Upper lobe of right lung (tissue), 1 donor: ENCODE measurements around the gene NT5C. TPM values are rescaled to one million over a fixed set of nuclear protein-coding genes. Genes with fewer than 3 reads are reported as not detected.

ENCODE experiments used
- ATAC-seq: fragments of 200-7000 bp; cut with Tn5 transposase; one replicate; pipeline ENCODE4 v1.9.1; 2020; ENCODE audit warnings: mild to moderate bottlenecking, moderate library complexity
- DNase-seq: peaks from one replicate; pipeline ENCODE4 v3.0.0-alpha.2; 2020
- H3K27ac ChIP-seq: fragments of 200-600 bp; one replicate; pipeline ENCODE4 v1.8.0; 2022
- H3K27me3 ChIP-seq: fragments of 200-600 bp; one replicate; pipeline ENCODE4 v1.8.0; 2022; ENCODE audit warnings: mild to moderate bottlenecking
- H3K36me3 ChIP-seq: fragments of 200-600 bp; one replicate; pipeline ENCODE4 v1.8.0; 2022
- H3K4me1 ChIP-seq: fragments of 200-600 bp; one replicate; pipeline ENCODE4 v1.8.0; 2022
- H3K4me3 ChIP-seq: fragments of 200-600 bp; one replicate; pipeline ENCODE4 v1.8.0; 2022; ENCODE audit warnings: mild to moderate bottlenecking
- H3K9me3 ChIP-seq: fragments of 200-600 bp; one replicate; pipeline ENCODE4 v1.8.0; 2022
- CTCF ChIP-seq: fragments of 200-600 bp; IDR thresholded peaks from one replicate; pipeline ENCODE4 v1.8.0; 2022; ENCODE audit warnings: antibody characterized with exemption
- intact Hi-C: fragments of 100-400 bp; cut with DNase I; formaldehyde crosslinking; loops from one replicate; pipeline ENCODE4 v1.11.0; 2022
- total RNA-seq: library from RNA; stranded (reverse); fragmentation: NEBNext Ultra II Directional; extraction: Animal tissue kit (Norgen Biotek cat#: 25700); gene quantifications from one replicate; pipeline ENCODE4 v1.2.1, GENCODE V29; 2021
- donor health status: DM: no; HTN: yes; CAD: no; lungs with severe emphysema.

NT5C gene
- total RNA-seq, 1 donor from 2014 or later: 35.8 TPM

GRCh38 chr17:75125984-75126383 lies 5.6 kb downstream of the NT5C start:
- intact Hi-C loops: no loop called here
- Histone ChIP-seq H3K36me3 (peaks cover 22% of the 10 kb centered on the region), H3K4me1 (peaks cover 18% of the 10 kb centered on the region), H3K27me3 (no peaks in the 10 kb centered on the region), H3K9me3 (no peaks in the 10 kb centered on the region), H3K27ac (no peak overlapping the region), H3K4me3 (no peak overlapping the region)
- DNase-seq (no peak), ATAC-seq (no peak)
- TF ChIP-seq CTCF: no peak

- H3K27ac ChIP-seq: peak overlapping the region; percentile 72
- ATAC-seq (peak; percentile 2), DNase-seq (no peak)
- no peaks in the 10 kb centered on the region for H3K27me3 ChIP-seq
- H3K4me3 ChIP-seq: no peak overlapping the region
- peaks cover 14% of the 10 kb centered on the region for H3K4me1 ChIP-seq
- peaks cover 23% of the 10 kb centered on the region for H3K36me3 ChIP-seq
- no peaks in the 10 kb centered on the region for H3K9me3 ChIP-seq
- TF ChIP-seq CTCF: no peak
- intact Hi-C loops: no loop called here
Measured at GRCh38 chr17:75124819-75125162, 6.8 kb downstream of the NT5C start.

- no peak overlapping the region for H3K4me3 ChIP-seq
- peaks cover 14% of the 10 kb centered on the region for H3K4me1 ChIP-seq
- H3K9me3 ChIP-seq: no peaks in the 10 kb centered on the region
- H3K27me3 ChIP-seq: no peaks in the 10 kb centered on the region
- ATAC-seq (peak; percentile 91), DNase-seq (peak; percentile 74)
- peak overlapping the region; percentile 72 for H3K27ac ChIP-seq
- H3K36me3 ChIP-seq: peaks cover 18% of the 10 kb centered on the region
- TF ChIP-seq CTCF: no peak
- intact Hi-C loops: no loop called here
Measured at GRCh38 chr17:75124041-75124818, 7.3 kb downstream of the NT5C start.

- Histone ChIP-seq H3K36me3 (peaks cover 13% of the 10 kb centered on the region), H3K27ac (no peak overlapping the region), H3K9me3 (no peaks in the 10 kb centered on the region), H3K4me1 (peaks cover 16% of the 10 kb centered on the region), H3K27me3 (no peaks in the 10 kb centered on the region), H3K4me3 (no peak overlapping the region)
- TF ChIP-seq CTCF: no peak
- DNase-seq (no peak), ATAC-seq (no peak)
- intact Hi-C loops: no loop called here
Measured at GRCh38 chr17:75118307-75118706, 13.2 kb downstream of the NT5C start.

GRCh38 chr17:75116737-75117136 lies 14.8 kb downstream of the NT5C start:
- Histone ChIP-seq H3K27ac (no peak overlapping the region), H3K4me1 (peaks cover 18% of the 10 kb centered on the region), H3K36me3 (peaks cover 13% of the 10 kb centered on the region), H3K9me3 (no peaks in the 10 kb centered on the region), H3K27me3 (no peaks in the 10 kb centered on the region), H3K4me3 (no peak overlapping the region)
- intact Hi-C loops: no loop called here
- ATAC-seq: no peak
- no peak for TF ChIP-seq CTCF
- DNase-seq: no peak
